DMS53 treated with DMSO at 0.1 percent for 48 hours (cell line): ENCODE results near the gene LGR5.
"Not testable (repeated sequence)": the region's sequence is repeated elsewhere in the genome, so short reads cannot be mapped to it uniquely, and the experiment has no call there.

Experiments
- DNase-seq: peaks from one replicate; lab custom pipeline; 2025; ENCODE audit not compliant: unreplicated experiment; lab: John Stamatoyannopoulos, UW

Gene LGR5

GRCh38 chr12:71472441-71472911 lies 32.9 kb downstream of the LGR5 start:
- DNase-seq: no peak

- DNase-seq: no peak
Observed at GRCh38 chr12:71474791-71475190, 35.2 kb downstream of the LGR5 start.

GRCh38 chr12:71475280-71475679 lies 35.7 kb downstream of the LGR5 start:
- no peak for DNase-seq

- DNase-seq: no peak
Observed at GRCh38 chr12:71476513-71476912, 36.9 kb downstream of the LGR5 start.

DNA sequence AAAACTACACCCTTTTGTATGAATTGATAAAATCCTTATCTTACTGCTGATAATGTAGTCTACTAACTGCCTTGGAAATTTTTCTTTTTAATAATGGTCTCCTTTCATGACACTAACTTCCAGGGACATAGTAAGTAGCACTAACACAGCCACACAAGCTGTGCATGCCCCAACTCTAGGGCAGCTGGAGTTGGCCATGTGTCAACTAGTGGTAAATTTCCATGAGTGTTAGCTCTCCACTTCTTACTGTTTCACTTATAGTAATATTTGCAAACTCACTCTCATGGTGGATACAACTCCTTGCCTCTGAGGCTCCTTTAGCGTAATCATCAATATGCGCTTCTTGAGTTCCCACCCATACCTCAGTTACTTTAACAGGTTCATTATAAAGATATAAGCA lies 38.0 kb downstream of the LGR5 start:
- DNase-seq: no peak

- no peak for DNase-seq
Observed at GRCh38 chr12:71478270-71478669, 38.7 kb downstream of the LGR5 start.

- no peak for DNase-seq
Observed at GRCh38 chr12:71484272-71484905, 44.8 kb downstream of the LGR5 start.

DNA sequence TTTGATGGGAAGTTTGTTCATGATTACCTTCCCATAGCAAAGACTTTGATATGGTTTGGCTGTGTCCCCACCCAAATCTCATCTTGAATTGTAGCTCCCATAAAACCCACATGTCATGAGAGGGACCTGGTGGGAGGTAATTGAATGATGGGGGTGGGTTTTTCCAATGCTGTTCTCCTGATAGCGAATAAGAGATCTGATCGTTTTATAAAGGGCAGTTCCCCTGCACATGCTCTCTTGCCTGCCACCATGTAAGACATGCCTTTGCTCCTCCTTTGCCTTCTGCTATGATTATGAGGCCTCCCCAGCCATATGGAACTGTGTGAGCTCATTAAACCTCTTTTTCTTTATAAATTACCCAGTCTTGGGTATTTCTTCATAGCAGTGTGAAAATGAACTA lies 51.2 kb downstream of the LGR5 start:
- not testable (repeated sequence) for DNase-seq

GRCh38 chr12:71492604-71493003 lies 53.0 kb downstream of the LGR5 start:
- peak; percentile 60 for DNase-seq

DNA sequence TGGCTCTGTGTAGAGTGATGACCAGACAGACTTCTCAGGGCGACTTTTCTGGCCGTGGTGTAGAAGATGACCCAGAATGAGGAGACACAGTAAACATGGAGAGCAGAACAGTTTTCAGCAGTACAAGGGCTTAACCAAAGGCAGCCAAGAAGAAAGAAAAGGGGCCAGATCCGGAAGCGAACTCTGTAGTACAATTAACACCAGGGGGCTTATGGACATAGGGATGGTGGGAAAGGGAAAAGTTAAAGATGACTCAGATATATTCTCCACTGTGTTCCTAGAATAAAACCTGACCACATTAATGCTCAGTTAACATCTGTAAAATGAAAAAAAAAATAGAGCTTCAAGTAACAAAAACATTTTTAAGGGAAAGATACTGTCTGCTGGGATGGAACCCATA lies 60.2 kb downstream of the LGR5 start:
- no peak for DNase-seq

DNA sequence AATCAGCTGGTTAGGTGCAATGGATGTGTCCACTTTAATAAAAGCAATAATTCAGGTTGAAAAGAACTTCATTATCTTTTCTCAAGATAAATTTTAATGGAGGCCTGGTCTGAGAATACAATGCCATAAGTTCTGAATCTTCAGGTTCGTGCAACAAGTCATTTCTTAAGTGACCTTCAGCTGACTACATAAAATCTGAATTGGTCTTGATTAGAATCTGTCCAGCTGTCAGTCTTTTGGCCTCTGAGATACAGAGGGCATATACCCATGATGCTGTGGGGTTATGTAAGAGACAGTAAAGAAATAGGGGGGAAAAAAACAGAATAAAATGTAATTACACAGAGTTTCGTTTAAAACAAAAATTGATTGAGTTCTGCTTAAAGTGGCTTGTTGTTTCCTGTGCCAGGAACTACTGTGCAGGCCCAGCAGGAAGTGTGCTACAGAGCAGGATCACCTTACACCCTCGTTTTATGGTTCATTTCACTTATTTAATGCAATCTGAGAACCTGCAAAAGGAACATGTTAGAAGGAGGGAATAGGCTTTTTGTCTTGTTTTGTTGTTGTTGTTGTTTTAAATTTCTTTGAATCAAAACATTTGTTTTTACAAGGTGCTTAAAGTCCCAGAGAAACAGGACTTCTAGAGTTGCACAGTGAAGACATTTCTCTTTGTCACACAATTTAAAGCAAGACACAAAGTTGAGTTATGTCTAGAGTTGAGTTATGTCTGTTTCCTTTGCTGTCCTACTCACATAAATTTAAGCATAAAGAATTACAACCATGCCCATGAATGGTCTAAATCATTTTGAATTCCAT lies 64.2 kb downstream of the LGR5 start:
- peak; percentile 78 for DNase-seq

- no peak for DNase-seq
Observed at GRCh38 chr12:71504476-71504875, 64.9 kb downstream of the LGR5 start.

- no peak for DNase-seq
Observed at GRCh38 chr12:71509705-71510104, 70.1 kb downstream of the LGR5 start.

- no peak for DNase-seq
Observed at GRCh38 chr12:71517145-71517846, 77.7 kb downstream of the LGR5 start.

DNA sequence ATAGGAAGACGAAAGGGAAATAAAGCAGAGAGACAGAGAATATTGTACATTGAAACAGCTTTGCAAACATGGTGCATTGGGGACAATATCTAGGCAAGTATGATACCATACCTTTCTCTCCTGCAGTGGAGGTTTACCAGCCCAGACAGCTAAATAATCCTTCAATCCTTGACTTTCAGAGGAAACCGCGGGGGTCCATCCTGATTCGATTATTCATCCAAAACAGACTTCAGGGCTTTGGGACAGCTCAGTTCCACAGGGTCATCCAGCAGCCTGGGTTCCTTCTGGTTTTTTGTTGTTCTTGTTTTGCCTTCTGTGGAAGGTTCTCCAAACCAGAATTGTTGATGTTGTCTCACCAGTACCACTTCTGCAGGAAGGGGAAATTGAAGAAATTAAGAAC lies 81.5 kb downstream of the LGR5 start:
- DNase-seq: no peak

DNA sequence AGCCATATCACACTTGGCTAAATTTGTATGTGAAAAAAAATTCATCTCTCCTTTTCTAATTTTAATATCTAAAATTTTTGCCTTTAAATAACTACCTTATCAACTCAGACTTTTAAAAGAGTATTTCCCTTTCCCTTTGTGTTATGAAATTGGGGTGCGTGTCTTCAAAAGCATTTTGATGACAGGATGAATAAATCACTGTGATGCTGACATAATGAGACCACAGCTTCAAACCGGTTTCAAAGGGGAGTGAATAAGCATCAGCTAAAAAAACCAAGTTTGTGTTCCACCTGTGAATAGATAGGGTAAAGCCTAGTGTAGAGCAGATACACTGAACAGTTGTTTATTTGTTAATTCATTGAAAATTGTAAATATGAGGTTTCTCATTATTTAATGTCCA lies 85.0 kb downstream of the LGR5 start:
- no peak for DNase-seq

- DNase-seq: no peak
Observed at GRCh38 chr12:71533703-71534102, 94.1 kb downstream of the LGR5 start.

DNA sequence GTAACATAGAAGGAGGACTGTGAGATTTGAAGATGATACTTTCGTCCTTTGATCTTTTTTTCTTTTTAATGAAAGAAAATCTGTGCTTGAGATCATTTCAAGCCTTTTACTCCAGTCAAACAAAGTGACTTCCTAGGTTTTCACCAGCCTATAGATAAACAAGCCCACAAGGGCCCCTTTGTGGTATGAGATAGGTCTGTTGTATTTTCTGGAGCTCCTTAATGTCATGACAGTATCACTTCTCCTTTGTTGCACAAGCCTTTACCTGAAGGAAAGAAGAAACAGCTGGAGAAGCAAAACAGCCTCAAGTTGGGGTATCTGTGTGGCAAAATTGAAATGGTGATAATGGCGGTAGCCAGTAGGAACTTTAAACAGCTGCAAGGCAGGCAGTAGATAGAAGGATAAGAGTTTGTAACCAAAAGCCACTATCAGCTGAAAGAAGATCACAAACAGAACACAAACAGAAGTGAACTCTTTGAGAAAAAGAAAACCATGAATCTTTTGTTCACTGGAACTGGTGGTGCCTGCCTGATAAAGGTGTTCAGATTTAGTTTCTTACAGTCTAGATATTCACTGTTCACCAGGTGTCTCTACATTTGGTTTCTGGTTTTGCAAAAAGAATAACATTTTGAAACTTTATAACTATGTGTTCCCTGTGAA lies 96.8 kb downstream of the LGR5 start:
- no peak for DNase-seq

GRCh38 chr12:71536939-71537622 lies 97.5 kb downstream of the LGR5 start:
- no peak for DNase-seq

- no peak for DNase-seq
Observed at GRCh38 chr12:71538807-71539206, 99.2 kb downstream of the LGR5 start.

DNA sequence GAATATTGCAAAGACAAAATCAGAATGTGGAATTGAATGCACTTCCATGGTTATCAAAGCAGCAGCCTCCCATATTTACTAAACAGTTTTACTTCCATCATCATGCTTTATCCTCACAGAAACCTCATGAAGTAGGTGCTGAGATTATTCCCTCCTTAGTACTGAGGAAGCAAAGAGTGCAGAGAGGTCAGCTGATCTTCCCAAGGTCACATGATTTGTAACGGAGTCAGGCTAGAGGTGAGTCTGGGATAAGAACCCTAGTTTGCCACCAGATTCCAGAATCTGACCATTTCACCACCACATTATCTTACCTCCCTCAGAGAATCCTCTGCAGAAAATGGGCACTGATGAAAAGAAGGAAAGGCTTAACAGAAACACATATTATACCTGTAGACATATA lies 102.0 kb downstream of the LGR5 start:
- no peak for DNase-seq
